ENCODE results near the gene TMEM117. TPM values are rescaled to one million over a fixed set of nuclear protein-coding genes. Genes with fewer than 3 reads are reported as not detected.

The TMEM117 gene
- total RNA-seq, 2 experiments from 2014 or later: 0.95 to 7.1 TPM

DNA sequence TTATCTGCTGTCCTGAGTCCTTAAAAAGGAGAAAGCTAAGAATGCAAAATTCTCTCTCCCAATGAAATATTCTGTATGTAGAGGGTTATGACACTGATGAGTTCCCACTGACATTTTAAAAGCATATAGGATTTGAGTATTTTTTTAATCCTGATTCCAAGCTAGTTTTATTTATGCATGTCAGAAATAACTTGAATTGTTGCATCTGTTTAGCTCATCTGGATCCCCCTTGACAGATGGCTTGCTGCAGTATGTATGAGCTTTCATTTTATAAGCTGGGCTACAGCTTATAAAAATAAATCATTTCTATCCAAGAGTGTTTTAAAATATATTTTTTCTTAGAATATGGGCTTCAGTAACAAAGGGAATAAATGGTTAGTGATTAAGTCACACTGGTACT, 545.0 kb downstream of the TMEM117 start:
- H3K4me3 ChIP-seq (ENCODE audit: low read depth, low read length, poor library complexity, severe bottlenecking): no peak overlapping the region
- no TSS peak for BruUV-seq (replicated peaks)
- TF ChIP-seq, protein P1, sequence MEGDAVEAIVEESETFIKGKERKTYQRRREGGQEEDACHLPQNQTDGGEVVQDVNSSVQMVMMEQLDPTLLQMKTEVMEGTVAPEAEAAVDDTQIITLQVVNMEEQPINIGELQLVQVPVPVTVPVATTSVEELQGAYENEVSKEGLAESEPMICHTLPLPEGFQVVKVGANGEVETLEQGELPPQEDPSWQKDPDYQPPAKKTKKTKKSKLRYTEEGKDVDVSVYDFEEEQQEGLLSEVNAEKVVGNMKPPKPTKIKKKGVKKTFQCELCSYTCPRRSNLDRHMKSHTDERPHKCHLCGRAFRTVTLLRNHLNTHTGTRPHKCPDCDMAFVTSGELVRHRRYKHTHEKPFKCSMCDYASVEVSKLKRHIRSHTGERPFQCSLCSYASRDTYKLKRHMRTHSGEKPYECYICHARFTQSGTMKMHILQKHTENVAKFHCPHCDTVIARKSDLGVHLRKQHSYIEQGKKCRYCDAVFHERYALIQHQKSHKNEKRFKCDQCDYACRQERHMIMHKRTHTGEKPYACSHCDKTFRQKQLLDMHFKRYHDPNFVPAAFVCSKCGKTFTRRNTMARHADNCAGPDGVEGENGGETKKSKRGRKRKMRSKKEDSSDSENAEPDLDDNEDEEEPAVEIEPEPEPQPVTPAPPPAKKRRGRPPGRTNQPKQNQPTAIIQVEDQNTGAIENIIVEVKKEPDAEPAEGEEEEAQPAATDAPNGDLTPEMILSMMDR (conservative IDR thresholded peaks at IDR 0.05; ENCODE audit: low read length): no peak
- TF ChIP-seq EZH2phosphoT487 (IDR thresholded peaks at IDR 0.05; ENCODE audit: borderline replicate concordance, low read depth, low read length): no peak
- CTCF ChIA-PET (ENCODE audit: unreplicated experiment): no interaction called here
- H3K27ac ChIP-seq (ENCODE audit: low read depth, low read length, poor library complexity, severe bottlenecking): no peak overlapping the region
- H3K9me3 ChIP-seq (ENCODE audit: low read length): no peaks in the 10 kb centered on the region
- no peaks in the 10 kb centered on the region for H4K20me1 ChIP-seq (ENCODE audit: insufficient read depth, low read length)
- H3K79me2 ChIP-seq (ENCODE audit: insufficient read depth, low read depth, low read length): no peaks in the 10 kb centered on the region
- DNase-seq (ENCODE audit: low spot score): no peak
- H3K9me2 ChIP-seq (ENCODE audit: insufficient read depth, low read length): no peaks in the 10 kb centered on the region
- no peak overlapping the region for H3K4me2 ChIP-seq (ENCODE audit: low read length)
- H3K36me3 ChIP-seq (ENCODE audit: insufficient read depth, low read length): no peaks in the 10 kb centered on the region
- POLR2A ChIA-PET: interaction anchor here (0.6 to 0.9 kb wide), 2 partner anchors 56 to 780 kb away, joined by 3 read pairs; no protein-coding TSS in a partner anchor
- H3K4me1 ChIP-seq (ENCODE audit: insufficient read depth, low read length, poor library complexity, severe bottlenecking): no peaks in the 10 kb centered on the region
- intact Hi-C loops (cut with micrococcal nuclease; ENCODE audit: unreplicated experiment): no loop called here
- H2AFZ ChIP-seq (ENCODE audit: low read length): no peak overlapping the region

DNA sequence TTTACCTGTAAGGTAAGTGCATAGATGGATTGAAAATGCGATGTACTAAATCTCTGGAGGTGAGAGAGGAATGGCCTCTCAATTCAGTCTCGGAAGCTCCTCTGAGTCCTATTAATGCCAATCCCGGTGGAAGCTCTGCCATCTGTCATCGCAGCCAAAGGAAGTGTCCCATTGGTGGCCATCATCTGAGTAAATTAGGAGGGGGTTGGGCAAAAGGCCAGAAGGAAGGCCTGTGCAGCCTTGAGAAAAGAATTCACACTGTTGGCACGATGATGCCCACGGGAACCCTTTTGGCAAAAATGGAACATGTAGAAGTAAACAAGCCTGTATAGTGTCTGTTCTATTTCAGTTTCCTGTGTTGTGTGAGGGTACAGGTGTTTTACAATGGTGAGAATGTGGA, 545.5 kb downstream of the TMEM117 start:
- H3K4me2 ChIP-seq (ENCODE audit: low read length): no peak overlapping the region
- TF ChIP-seq, protein P1 (conservative IDR thresholded peaks at IDR 0.05; ENCODE audit: low read length): no peak
- TF ChIP-seq EZH2phosphoT487 (IDR thresholded peaks at IDR 0.05; ENCODE audit: borderline replicate concordance, low read depth, low read length): no peak
- H3K79me2 ChIP-seq (ENCODE audit: insufficient read depth, low read depth, low read length): no peaks in the 10 kb centered on the region
- H3K27ac ChIP-seq (ENCODE audit: low read depth, low read length, poor library complexity, severe bottlenecking): no peak overlapping the region
- intact Hi-C loops (cut with micrococcal nuclease; ENCODE audit: unreplicated experiment): no loop called here
- BruUV-seq (replicated peaks): no TSS peak
- CTCF ChIA-PET (ENCODE audit: unreplicated experiment): no interaction called here
- no peaks in the 10 kb centered on the region for H3K9me3 ChIP-seq (ENCODE audit: low read length)
- H3K9me2 ChIP-seq (ENCODE audit: insufficient read depth, low read length): no peaks in the 10 kb centered on the region
- H4K20me1 ChIP-seq (ENCODE audit: insufficient read depth, low read length): no peaks in the 10 kb centered on the region
- H3K4me3 ChIP-seq (ENCODE audit: low read depth, low read length, poor library complexity, severe bottlenecking): no peak overlapping the region
- POLR2A ChIA-PET: interaction anchor here (0.6 to 0.9 kb wide), 2 partner anchors 56 to 780 kb away, joined by 3 read pairs; no protein-coding TSS in a partner anchor
- H2AFZ ChIP-seq (ENCODE audit: low read length): no peak overlapping the region
- H3K4me1 ChIP-seq (ENCODE audit: insufficient read depth, low read length, poor library complexity, severe bottlenecking): no peaks in the 10 kb centered on the region
- no peaks in the 10 kb centered on the region for H3K36me3 ChIP-seq (ENCODE audit: insufficient read depth, low read length)
- DNase-seq (ENCODE audit: low spot score): no peak

DNA sequence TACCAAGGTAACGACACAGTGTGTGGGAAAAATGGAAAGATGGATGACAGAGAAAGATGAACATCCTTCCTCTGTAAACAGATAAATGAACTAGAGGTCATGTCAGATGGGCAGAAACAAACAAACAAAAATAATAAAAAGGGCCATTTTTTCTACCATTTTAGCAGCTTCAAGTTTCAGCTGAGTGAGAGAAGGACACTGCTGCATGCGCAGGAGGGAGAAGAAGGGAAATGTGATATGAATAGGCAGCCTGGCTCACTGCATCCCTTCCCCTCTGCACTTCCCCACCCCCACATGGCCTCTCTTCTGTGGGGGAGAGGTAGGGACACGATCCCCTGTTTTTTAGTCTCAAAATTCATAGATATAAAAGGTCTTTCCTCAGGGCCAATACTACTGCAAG, 548.3 kb downstream of the TMEM117 start:
- Histone ChIP-seq H3K27ac (ENCODE audit: low read depth, low read length, poor library complexity, severe bottlenecking) (no peak overlapping the region), H3K9me2 (ENCODE audit: insufficient read depth, low read length) (no peaks in the 10 kb centered on the region), H3K4me2 (ENCODE audit: low read length) (no peak overlapping the region), H3K4me3 (ENCODE audit: low read depth, low read length, poor library complexity, severe bottlenecking) (no peak overlapping the region), H3K36me3 (ENCODE audit: insufficient read depth, low read length) (no peaks in the 10 kb centered on the region), H3K79me2 (ENCODE audit: insufficient read depth, low read depth, low read length) (no peaks in the 10 kb centered on the region), H2AFZ (ENCODE audit: low read length) (no peak overlapping the region), H3K4me1 (ENCODE audit: insufficient read depth, low read length, poor library complexity, severe bottlenecking) (no peaks in the 10 kb centered on the region), H4K20me1 (ENCODE audit: insufficient read depth, low read length) (no peaks in the 10 kb centered on the region), H3K9me3 (ENCODE audit: low read length) (no peaks in the 10 kb centered on the region)
- no TSS peak for BruUV-seq (replicated peaks)
- POLR2A ChIA-PET: no interaction called here
- intact Hi-C loops (cut with micrococcal nuclease; ENCODE audit: unreplicated experiment): no loop called here
- no peak for DNase-seq (ENCODE audit: low spot score)
- TF ChIP-seq, protein P1 (conservative IDR thresholded peaks at IDR 0.05; ENCODE audit: low read length): no peak
- no peak for TF ChIP-seq EZH2phosphoT487 (IDR thresholded peaks at IDR 0.05; ENCODE audit: borderline replicate concordance, low read depth, low read length)
- CTCF ChIA-PET (ENCODE audit: unreplicated experiment): no interaction called here

All from OCI-LY7 (cell line).